PFSK-1 (cell line): ENCODE results near the gene CDC45.
A peak's percentile ranks its signal among the peaks of the same experiment; 100 is the strongest.

Experiments
- FOXP2 ChIP-seq: optimal IDR thresholded peaks from 2 replicates; pipeline ENCODE3; 2011; ENCODE audit warnings: borderline replicate concordance, control low read depth, inconsistent platforms; ENCODE audit not compliant: insufficient read depth; ENCODE audit errors: extremely low read length, extremely low read depth
- POLR2AphosphoS5 ChIP-seq: IDR thresholded peaks from 2 replicates; pipeline ENCODE4 v1.6.1; 2012; ENCODE audit warnings: low read depth, mild to moderate bottlenecking, control low read depth, low read length, moderate library complexity
- REST ChIP-seq, 2 experiments: IDR thresholded peaks; 2 replicates each; pipeline versions ENCODE4 v1.6.1 to v1.8.0; 2011 to 2012; ENCODE audit warnings: low read depth in 2 of 2, low read length in 2 of 2, control low read depth in 1 of 2, inconsistent platforms in 1 of 2, mild to moderate bottlenecking in 1 of 2, moderate library complexity in 1 of 2; ENCODE audit not compliant: insufficient read depth in 1 of 2
- SIN3A ChIP-seq: IDR thresholded peaks from 2 replicates; pipeline ENCODE4 v1.6.1; 2012; ENCODE audit warnings: mild to moderate bottlenecking, low read length, moderate library complexity, borderline replicate concordance; ENCODE audit not compliant: insufficient read depth
- TAF1 ChIP-seq: IDR thresholded peaks from 2 replicates; pipeline ENCODE4 v1.6.1; 2012; ENCODE audit warnings: low read length, control low read depth, borderline replicate concordance; ENCODE audit not compliant: insufficient read depth

CDC45 gene

GRCh38 chr22:19432133-19432851 lies 47.4 kb upstream of the CDC45 start, which contains the start of gene MRPL40:
Gene MRPL40 (plus strand): TSS chr22:19432545. CDS start chr22:19432555, 10 bp downstream.
- TF ChIP-seq TAF1 = peak; percentile 91
- TF ChIP-seq SIN3A = peak; percentile 93; the same call in 1 of the 2 replicates
- peak; percentile 93 for TF ChIP-seq POLR2AphosphoS5
- TF ChIP-seq FOXP2 = peak; percentile 99
- TF ChIP-seq REST (IDR thresholded peaks at IDR 0.05; ENCODE audit: insufficient read depth in 1 of 2, low read depth in 2 of 2, low read length in 2 of 2) = peak; percentile 5 to 46; a peak in 1 of 4 replicates

GRCh38 chr22:19434401-19434800 lies 45.3 kb upstream of the CDC45 start:
- TF ChIP-seq SIN3A (no peak), TAF1 (no peak), FOXP2 (no peak), REST (IDR thresholded peaks at IDR 0.05; ENCODE audit: insufficient read depth in 1 of 2, low read depth in 2 of 2, low read length in 2 of 2) (no peak), POLR2AphosphoS5 (no peak)

GRCh38 chr22:19434829-19435580 lies 44.7 kb upstream of the CDC45 start:
- TF ChIP-seq SIN3A (no peak), TAF1 (no peak), REST (IDR thresholded peaks at IDR 0.05; ENCODE audit: insufficient read depth in 1 of 2, low read depth in 2 of 2, low read length in 2 of 2) (no peak), FOXP2 (no peak), POLR2AphosphoS5 (no peak)

GRCh38 chr22:19438298-19438697 lies 41.4 kb upstream of the CDC45 start:
- TF ChIP-seq POLR2AphosphoS5 (no peak), TAF1 (no peak), FOXP2 (no peak), SIN3A (no peak), REST (IDR thresholded peaks at IDR 0.05; ENCODE audit: insufficient read depth in 1 of 2, low read depth in 2 of 2, low read length in 2 of 2) (no peak)
